HEK293 (cell line): ENCODE measurements around the gene SOCS7.

ENCODE experiments used
- CTCF ChIA-PET: fragments of 350-600 bp; formaldehyde crosslinking; extraction: SDS; loops from one replicate; lab custom pipeline; 2021; ENCODE audit warnings: antibody characterized with exemption; lab: Yijun Ruan, JAX
- POLR2A ChIA-PET: fragments of 300-600 bp; formaldehyde crosslinking; extraction: SDS; loops from one replicate; lab custom pipeline; 2020; ENCODE audit warnings: antibody characterized with exemption, inconsistent platforms; lab: Yijun Ruan, JAX
- H3K27ac ChIP-seq: fragments of 200-500 bp; sonication (Bioruptor generic); 2 replicates; pipeline ENCODE4 v1.5.1; 2014; ENCODE audit warnings: low read depth, low read length, control low read depth, inconsistent platforms; ENCODE audit errors: extremely low read depth
- H3K36me3 ChIP-seq, 2 experiments: fragments of 200-500 bp in 1 of 2; sonication (Bioruptor generic) in 1 of 2; 1 replicate in 1 of 2; 2 replicates in 1 of 2; pipeline ENCODE4 v1.5.1; 2014 to 2017; ENCODE audit warnings: inconsistent platforms in 2 of 2, low read length in 2 of 2; ENCODE audit not compliant: control insufficient read depth in 2 of 2, insufficient read depth in 1 of 2
- H3K4me1 ChIP-seq: fragments of 200-500 bp; sonication (Bioruptor generic); 2 replicates; pipeline ENCODE4 v1.5.1; 2014; ENCODE audit warnings: mild to moderate bottlenecking, low read length, inconsistent platforms; ENCODE audit not compliant: control insufficient read depth, insufficient read depth
- H3K4me3 ChIP-seq: 2 replicates; pipeline ENCODE4 v1.5.1; 2011; ENCODE audit warnings: low read depth, mild to moderate bottlenecking, control low read depth, low read length, moderate library complexity
- H3K9me3 ChIP-seq: fragments of 200-500 bp; sonication (Bioruptor generic); 2 replicates; pipeline ENCODE4 v1.5.1; 2014; ENCODE audit warnings: low read depth, low read length, inconsistent platforms; ENCODE audit not compliant: control insufficient read depth, insufficient read depth
- GLIS1 ChIP-seq: fragments of 450-650 bp; formaldehyde crosslinking; IDR thresholded peaks from 2 replicates; pipeline ENCODE4 v1.5.1; 2016; ENCODE audit warnings: missing biosample characterization, missing genetic modification characterization
- GLIS2 ChIP-seq: fragments of 450-650 bp; formaldehyde crosslinking; IDR thresholded peaks from 2 replicates; pipeline ENCODE4 v1.5.1; 2016; ENCODE audit warnings: missing biosample characterization, missing genetic modification characterization
- OSR2 ChIP-seq: fragments of 450-650 bp; formaldehyde crosslinking; IDR thresholded peaks from 2 replicates; pipeline ENCODE4 v1.5.1; 2016; ENCODE audit warnings: missing biosample characterization, missing genetic modification characterization
- ZBTB1 ChIP-seq: fragments of 450-650 bp; formaldehyde crosslinking; IDR thresholded peaks from 2 replicates; pipeline ENCODE4 v1.5.1; 2016; ENCODE audit warnings: missing biosample characterization, missing genetic modification characterization
- ZBTB48 ChIP-seq: fragments of 450-650 bp; formaldehyde crosslinking; IDR thresholded peaks from 2 replicates; pipeline ENCODE4 v1.5.1; 2016; ENCODE audit warnings: missing biosample characterization, missing genetic modification characterization
- ZFP69B ChIP-seq: fragments of 450-650 bp; formaldehyde crosslinking; IDR thresholded peaks from 2 replicates; pipeline ENCODE4 v1.5.1; 2016; ENCODE audit warnings: missing biosample characterization, missing genetic modification characterization
- ZNF157 ChIP-seq: fragments of 450-650 bp; formaldehyde crosslinking; IDR thresholded peaks from 2 replicates; pipeline ENCODE4 v1.5.1; 2016; ENCODE audit warnings: missing biosample characterization, missing genetic modification characterization
- ZNF350 ChIP-seq: fragments of 450-650 bp; formaldehyde crosslinking; IDR thresholded peaks from 2 replicates; pipeline ENCODE4 v1.5.0; 2017; ENCODE audit warnings: missing biosample characterization, mild to moderate bottlenecking, missing genetic modification characterization
- ZNF510 ChIP-seq: fragments of 450-650 bp; formaldehyde crosslinking; IDR thresholded peaks from 2 replicates; pipeline ENCODE4 v1.5.1; 2018; ENCODE audit warnings: mild to moderate bottlenecking, missing genetic modification characterization, missing biosample characterization; ENCODE audit not compliant: insufficient replicate concordance
- ZNF600 ChIP-seq: fragments of 450-650 bp; formaldehyde crosslinking; IDR thresholded peaks from 2 replicates; pipeline ENCODE4 v1.5.1; 2016; ENCODE audit warnings: missing biosample characterization, missing genetic modification characterization
- ZNF654 ChIP-seq: fragments of 450-650 bp; formaldehyde crosslinking; IDR thresholded peaks from 2 replicates; pipeline ENCODE4 v1.5.1; 2016; ENCODE audit warnings: low read depth, missing biosample characterization, missing genetic modification characterization
- ZNF768 ChIP-seq: fragments of 450-650 bp; formaldehyde crosslinking; IDR thresholded peaks from 2 replicates; pipeline ENCODE4 v1.5.1; 2018; ENCODE audit warnings: missing biosample characterization, mild to moderate bottlenecking, missing genetic modification characterization
- TF ChIP-seq, protein P1 (sequence below): fragments of 450-650 bp; formaldehyde crosslinking; IDR thresholded peaks from 2 replicates; pipeline ENCODE4 v1.5.1; 2016; ENCODE audit warnings: missing biosample characterization, missing genetic modification characterization
- TF ChIP-seq, protein P2 (sequence below): fragments of 450-650 bp; formaldehyde crosslinking; IDR thresholded peaks from 2 replicates; pipeline ENCODE4 v1.5.1; 2016; ENCODE audit warnings: missing biosample characterization, missing genetic modification characterization

SOCS7 gene

DNA sequence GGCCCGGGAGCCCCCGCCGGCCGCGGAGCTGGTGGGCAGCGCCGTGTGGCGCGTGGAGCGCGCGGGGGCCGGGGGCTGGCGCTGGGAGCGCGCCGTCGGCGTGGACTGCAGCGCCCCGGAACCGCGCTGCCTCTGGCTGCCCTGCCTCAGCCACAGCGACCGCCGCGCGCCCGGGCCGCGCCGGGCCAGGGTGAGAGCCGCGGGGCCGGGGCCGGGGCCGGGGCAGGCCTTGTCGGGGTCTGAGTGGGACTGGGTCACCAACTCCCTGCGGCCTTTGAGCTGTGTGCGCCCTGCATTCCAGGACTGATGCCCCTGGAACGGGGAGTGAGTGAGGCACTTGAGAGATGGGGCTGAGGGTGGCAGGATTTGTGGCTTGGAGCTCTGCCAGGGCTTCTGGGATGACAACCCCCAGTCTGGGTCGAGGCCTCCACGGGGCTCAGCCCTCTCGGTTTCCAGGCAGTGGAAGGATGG, 102.3 kb downstream of the SOCS7 start:
- POLR2A ChIA-PET, result interaction anchor here (0.9 to 2.0 kb wide), 2 partner anchors 9 to 11 kb away, joined by 3 to 14 read pairs; no protein-coding TSS in a partner anchor
- Histone ChIP-seq H3K27ac (peak overlapping the region; percentile 37; the same call in 1 of the 2 replicates), H3K4me1 (peaks cover 9% of the 10 kb centered on the region), H3K36me3 (no peaks in the 10 kb centered on the region), H3K9me3 (no peaks in the 10 kb centered on the region), H3K4me3 (no peak overlapping the region; the same call in 1 of the 2 replicates)
- TF ChIP-seq GLIS1, result peak; percentile 78
- TF ChIP-seq, protein P1, sequence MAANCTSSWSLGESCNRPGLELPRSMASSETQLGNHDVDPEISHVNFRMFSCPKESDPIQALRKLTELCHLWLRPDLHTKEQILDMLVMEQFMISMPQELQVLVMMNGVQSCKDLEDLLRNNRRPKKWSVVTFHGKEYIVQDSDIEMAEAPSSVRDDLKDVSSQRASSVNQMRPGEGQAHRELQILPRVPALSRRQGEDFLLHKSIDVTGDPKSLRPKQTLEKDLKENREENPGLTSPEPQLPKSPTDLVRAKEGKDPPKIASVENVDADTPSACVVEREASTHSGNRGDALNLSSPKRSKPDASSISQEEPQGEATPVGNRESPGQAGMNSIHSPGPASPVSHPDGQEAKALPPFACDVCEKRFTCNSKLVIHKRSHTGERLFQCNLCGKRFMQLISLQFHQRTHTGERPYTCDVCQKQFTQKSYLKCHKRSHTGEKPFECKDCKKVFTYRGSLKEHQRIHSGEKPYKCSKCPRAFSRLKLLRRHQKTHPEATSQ (tag by site-specific recombination), result no peak
- no peak for TF ChIP-seq ZBTB1
- no peak for TF ChIP-seq ZNF157 (tag by site-specific recombination)
- TF ChIP-seq OSR2 (tag by site-specific recombination), result peak; percentile 64
- TF ChIP-seq, protein P2, sequence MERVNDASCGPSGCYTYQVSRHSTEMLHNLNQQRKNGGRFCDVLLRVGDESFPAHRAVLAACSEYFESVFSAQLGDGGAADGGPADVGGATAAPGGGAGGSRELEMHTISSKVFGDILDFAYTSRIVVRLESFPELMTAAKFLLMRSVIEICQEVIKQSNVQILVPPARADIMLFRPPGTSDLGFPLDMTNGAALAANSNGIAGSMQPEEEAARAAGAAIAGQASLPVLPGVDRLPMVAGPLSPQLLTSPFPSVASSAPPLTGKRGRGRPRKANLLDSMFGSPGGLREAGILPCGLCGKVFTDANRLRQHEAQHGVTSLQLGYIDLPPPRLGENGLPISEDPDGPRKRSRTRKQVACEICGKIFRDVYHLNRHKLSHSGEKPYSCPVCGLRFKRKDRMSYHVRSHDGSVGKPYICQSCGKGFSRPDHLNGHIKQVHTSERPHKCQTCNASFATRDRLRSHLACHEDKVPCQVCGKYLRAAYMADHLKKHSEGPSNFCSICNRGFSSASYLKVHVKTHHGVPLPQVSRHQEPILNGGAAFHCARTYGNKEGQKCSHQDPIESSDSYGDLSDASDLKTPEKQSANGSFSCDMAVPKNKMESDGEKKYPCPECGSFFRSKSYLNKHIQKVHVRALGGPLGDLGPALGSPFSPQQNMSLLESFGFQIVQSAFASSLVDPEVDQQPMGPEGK (tag by site-specific recombination), result peak; percentile 56; the same call in 1 of the 2 replicates
- CTCF ChIA-PET, result interaction anchor here (1.1 to 2.9 kb wide), 6 partner anchors 9 to 213 kb away, joined by 3 to 12 read pairs (median 8); no protein-coding TSS in a partner anchor

DNA sequence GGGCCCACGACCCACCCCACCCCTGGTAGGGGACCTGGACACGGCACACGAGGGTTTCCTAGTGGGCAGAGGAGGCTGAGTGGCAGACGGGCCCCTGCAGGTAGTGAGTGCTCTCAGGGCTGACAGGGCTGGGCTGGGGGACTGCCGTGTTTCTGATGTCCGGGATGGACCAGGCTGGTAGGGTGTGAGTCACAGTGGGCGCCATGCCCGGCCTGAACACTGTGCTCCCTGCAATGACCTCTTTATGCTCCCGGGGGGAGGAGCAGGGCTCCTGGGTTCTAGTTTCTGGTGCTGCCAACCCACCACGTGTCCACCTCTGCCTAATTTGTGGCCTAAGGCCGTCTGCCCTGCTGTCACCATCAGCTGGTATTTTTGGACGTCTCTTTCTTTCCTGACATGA, 102.9 kb downstream of the SOCS7 start:
- TF ChIP-seq ZNF510 (tag by site-specific recombination) (no peak), ZBTB48 (tag by site-specific recombination) (no peak), ZFP69B (0 out of 2 replicates have a peak, but pooled peaks have one; percentile 43), GLIS2 (tag by site-specific recombination) (0 out of 2 replicates have a peak, but pooled peaks have one; percentile 15), ZNF768 (tag by site-specific recombination) (no peak), ZNF600 (peak; percentile 55; the same call in 1 of the 2 replicates), ZNF350 (tag by site-specific recombination) (no peak), ZNF654 (tag by site-specific recombination) (no peak)
- TF ChIP-seq, protein P2 (tag by site-specific recombination), result 0 out of 2 replicates have a peak, but pooled peaks have one; percentile 6
- POLR2A ChIA-PET, result interaction anchor here (0.9 to 2.0 kb wide), 3 partner anchors 9 to 10 kb away, joined by 3 to 14 read pairs (median 8); no protein-coding TSS in a partner anchor
- CTCF ChIA-PET, result interaction anchor here (0.6 to 2.9 kb wide), 12 partner anchors 9 to 221 kb away, joined by 3 to 12 read pairs (median 4); partner anchors contain the start of gene EPOP
- no peak overlapping the region for H3K4me3 ChIP-seq
- H3K9me3 ChIP-seq, result no peaks in the 10 kb centered on the region
- H3K4me1 ChIP-seq, result peaks cover 9% of the 10 kb centered on the region
- no peak overlapping the region for H3K27ac ChIP-seq
- no peaks in the 10 kb centered on the region for H3K36me3 ChIP-seq
